ENCODE measurements around the gene TMEM138. TPM values are rescaled to one million over a fixed set of nuclear protein-coding genes. Genes with fewer than 3 reads are reported as not detected.
A peak's percentile ranks its signal among the peaks of the same experiment; 100 is the strongest.

TMEM138 gene
- total RNA-seq, 2 experiments from 2014 or later: 38.6 to 47.0 TPM

GRCh38 chr11:61357894-61358239 is 4.3 kb upstream of the TMEM138 start:
- ChIA-PET CTCF (interaction anchor here (1.4 to 16.8 kb wide), 3 partner anchors 20 to 103 kb away, joined by 3 to 181 read pairs (median 9); partner anchors contain the start of genes DDB1 and TKFC), POLR2A (interaction anchor here (0.8 to 1.8 kb wide), 3 partner anchors 24 to 453 kb away, joined by 3 to 6 read pairs (median 3); no protein-coding TSS in a partner anchor)
- Mint-ChIP-seq H3K4me3 (no peak overlapping the region), H3K9me3 (no peaks in the 10 kb centered on the region), H3K4me1 (ENCODE audit: low read depth) (peaks cover 35% of the 10 kb centered on the region), H3K27ac (no peak overlapping the region), H3K36me3 (ENCODE audit: low read depth) (peaks cover 16% of the 10 kb centered on the region), H3K27me3 (no peaks in the 10 kb centered on the region)
- intact Hi-C loops (cut with micrococcal nuclease): no loop called here
- TF ChIP-seq CTCF (IDR thresholded peaks at IDR 0.05): no peak
- no peak for DNase-seq
- no peak for ATAC-seq

GRCh38 chr11:61358566-61358965 is 3.6 kb upstream of the TMEM138 start:
- Mint-ChIP-seq H3K27me3 (no peaks in the 10 kb centered on the region), H3K4me1 (ENCODE audit: low read depth) (peaks cover 42% of the 10 kb centered on the region), H3K36me3 (ENCODE audit: low read depth) (peaks cover 14% of the 10 kb centered on the region), H3K4me3 (no peak overlapping the region), H3K9me3 (no peaks in the 10 kb centered on the region), H3K27ac (no peak overlapping the region)
- intact Hi-C loops (cut with micrococcal nuclease): no loop called here
- ChIA-PET POLR2A (interaction anchor here (1.8 to 6.5 kb wide), 3 partner anchors 9 to 24 kb away, joined by 6 to 37 read pairs (median 8); no protein-coding TSS in a partner anchor), CTCF (interaction anchor here (16.8 kb wide), 1 partner anchor 21 kb away, joined by 181 read pairs; the partner anchor contains the start of genes DDB1 and TKFC)
- no peak for TF ChIP-seq CTCF (IDR thresholded peaks at IDR 0.05)
- no peak for ATAC-seq
- no peak for DNase-seq

- no peaks in the 10 kb centered on the region for H3K9me3 Mint-ChIP-seq
- H3K36me3 Mint-ChIP-seq (ENCODE audit: low read depth): peaks cover 15% of the 10 kb centered on the region
- ChIA-PET CTCF (interaction anchor here (0.7 to 16.8 kb wide), 4 partner anchors 21 to 87 kb away, joined by 3 to 181 read pairs (median 45); partner anchors contain the start of genes DDB1, TKFC and VWCE), POLR2A (interaction anchor here (0.6 to 6.5 kb wide), 8 partner anchors 10 to 69 kb away, joined by 3 to 59 read pairs (median 7); partner anchors contain the start of genes CPSF7, DDB1, SDHAF2 and TKFC)
- H3K27me3 Mint-ChIP-seq: no peaks in the 10 kb centered on the region
- no peak for TF ChIP-seq CTCF (IDR thresholded peaks at IDR 0.05)
- DNase-seq: no peak
- H3K4me1 Mint-ChIP-seq (ENCODE audit: low read depth): peaks cover 44% of the 10 kb centered on the region
- H3K27ac Mint-ChIP-seq: no peak overlapping the region
- no peak for ATAC-seq
- peak overlapping the region; percentile 99 for H3K4me3 Mint-ChIP-seq
- intact Hi-C loops (cut with micrococcal nuclease): no loop called here
Observed at GRCh38 chr11:61359516-61359915, 2.7 kb upstream of the TMEM138 start.

GRCh38 chr11:61361237-61361740 is 885 bp upstream of the TMEM138 start:
- POLR2A ChIA-PET: interaction anchor here (0.8 to 6.5 kb wide), 19 partner anchors 9 to 456 kb away, joined by 3 to 59 read pairs (median 6); partner anchors contain the start of genes CPSF7, DDB1, SDHAF2 and TKFC
- peak overlapping the region; percentile 99 for H3K27ac Mint-ChIP-seq
- peak overlapping the region; percentile 99 for H3K4me3 Mint-ChIP-seq
- H3K36me3 Mint-ChIP-seq (ENCODE audit: low read depth): peaks cover 15% of the 10 kb centered on the region
- intact Hi-C loops (cut with micrococcal nuclease): no loop called here
- TF ChIP-seq CTCF (IDR thresholded peaks at IDR 0.05): no peak
- CTCF ChIA-PET: interaction anchor here (0.6 to 16.8 kb wide), 8 partner anchors 13 to 84 kb away, joined by 3 to 181 read pairs (median 8); partner anchors contain the start of genes DDB1 and TKFC
- ATAC-seq (peak; percentile 1), DNase-seq (no peak)
- no peaks in the 10 kb centered on the region for H3K9me3 Mint-ChIP-seq
- H3K4me1 Mint-ChIP-seq (ENCODE audit: low read depth): peaks cover 40% of the 10 kb centered on the region
- H3K27me3 Mint-ChIP-seq: no peaks in the 10 kb centered on the region

GRCh38 chr11:61362542-61362875 is 335 bp downstream of the TMEM138 start:
- intact Hi-C loops (cut with micrococcal nuclease): loop anchor here (2.0 kb wide), 1 partner anchor 30 kb away; the partner anchor contains the start of genes DDB1 and TKFC
- ATAC-seq: peak; percentile 21
- no peak for TF ChIP-seq CTCF (IDR thresholded peaks at IDR 0.05)
- ChIA-PET CTCF (interaction anchor here (1.0 to 16.8 kb wide), 9 partner anchors 9 to 83 kb away, joined by 4 to 181 read pairs (median 8); partner anchors contain the start of genes DDB1, TKFC and TMEM216), POLR2A (interaction anchor here (0.8 to 6.5 kb wide), 18 partner anchors 8 to 447 kb away, joined by 3 to 59 read pairs (median 8); partner anchors contain the start of genes CPSF7, DDB1, SDHAF2 and TKFC)
- Mint-ChIP-seq H3K4me1 (ENCODE audit: low read depth) (peaks cover 32% of the 10 kb centered on the region), H3K36me3 (ENCODE audit: low read depth) (peaks cover 22% of the 10 kb centered on the region), H3K4me3 (peak overlapping the region; percentile 99), H3K27ac (peak overlapping the region; percentile 99), H3K27me3 (no peaks in the 10 kb centered on the region), H3K9me3 (no peaks in the 10 kb centered on the region)
- peak; percentile 55 for DNase-seq
